ENCODE measurements around the gene DHRSX. TPM values are rescaled to one million over a fixed set of nuclear protein-coding genes. Genes with fewer than 3 reads are reported as not detected.

Gene DHRSX
- total RNA-seq, 6 donors from 2014 or later, result 18.2 to 34.8 (median 21.2) TPM

- H3K27ac ChIP-seq, result peak overlapping the region; percentile 92 to 95 (median 92)
- 89 to 97% methylated on average over 8 of the region's 8 CpGs for WGBS, 2 donors
- peaks cover 0 to 8% (median 2%) of the 10 kb centered on the region in 4 donors for H3K36me3 ChIP-seq
- H3K4me3 ChIP-seq, result peak overlapping the region; percentile 22 to 98 (median 82)
- no peaks in the 10 kb centered on the region for H3K27me3 ChIP-seq
- peaks cover 24 to 37% (median 32%) of the 10 kb centered on the region in 4 donors for H3K4me1 ChIP-seq
- no peak for TF ChIP-seq POLR2A (IDR thresholded peaks at IDR 0.05)
- no peak for TF ChIP-seq CTCF (IDR thresholded peaks at IDR 0.05)
- no peak for TF ChIP-seq POLR2AphosphoS5 (IDR thresholded peaks at IDR 0.05)
- no peak for TF ChIP-seq EP300 (IDR thresholded peaks at IDR 0.05)
- ATAC-seq (ENCODE audit: low FRiP score in 2 of 2) (no peak), DNase-seq (no peak)
- no peaks in the 10 kb centered on the region for H3K9me3 ChIP-seq
These were observed 1.3 kb downstream of the DHRSX start for GRCh38 chrX:2499507-2499906.

- peak overlapping the region; percentile 92 to 95 (median 92) for H3K27ac ChIP-seq
- peaks cover 24 to 37% (median 32%) of the 10 kb centered on the region in 4 donors for H3K4me1 ChIP-seq
- 29 to 30% methylated on average over 10 of the region's 10 CpGs for whole genome bisulfite sequencing, 2 donors
- no peak for TF ChIP-seq POLR2A (IDR thresholded peaks at IDR 0.05)
- TF ChIP-seq CTCF (IDR thresholded peaks at IDR 0.05), result no peak
- TF ChIP-seq EP300 (IDR thresholded peaks at IDR 0.05), result no peak
- H3K9me3 ChIP-seq, result no peaks in the 10 kb centered on the region
- H3K27me3 ChIP-seq, result no peaks in the 10 kb centered on the region
- peaks cover 0 to 8% (median 2%) of the 10 kb centered on the region in 4 donors for H3K36me3 ChIP-seq
- H3K4me3 ChIP-seq, result peak overlapping the region in 2 of 4 donors; percentile 91 to 98
- ATAC-seq (ENCODE audit: low FRiP score in 2 of 2) (peak in 1 of 2 donors; percentile 33), DNase-seq (peak in 1 of 2 donors; percentile 54)
These were observed 1.9 kb downstream of the DHRSX start for GRCh38 chrX:2498781-2499302.

GRCh38 chrX:2497961-2498780 lies 2.6 kb downstream of the DHRSX start:
- 39 to 64% methylated on average over 11 of the region's 11 CpGs for WGBS, 2 donors
- peaks cover 0 to 8% (median 2%) of the 10 kb centered on the region in 4 donors for H3K36me3 ChIP-seq
- ATAC-seq (ENCODE audit: low FRiP score in 2 of 2), result no peak
- H3K4me3 ChIP-seq, result peak overlapping the region in 2 of 4 donors; percentile 91 to 98
- no peaks in the 10 kb centered on the region for H3K9me3 ChIP-seq
- H3K4me1 ChIP-seq, result peaks cover 24 to 37% (median 32%) of the 10 kb centered on the region in 4 donors
- no peaks in the 10 kb centered on the region for H3K27me3 ChIP-seq
- peak overlapping the region; percentile 92 to 95 (median 92) for H3K27ac ChIP-seq
- DNase-seq, result no peak
- TF ChIP-seq POLR2A (IDR thresholded peaks at IDR 0.05) (no peak), POLR2AphosphoS5 (IDR thresholded peaks at IDR 0.05) (no peak), EP300 (IDR thresholded peaks at IDR 0.05) (no peak), CTCF (IDR thresholded peaks at IDR 0.05) (no peak)

GRCh38 chrX:2495595-2495994 lies 5.2 kb downstream of the DHRSX start:
- Histone ChIP-seq H3K27me3 (no peaks in the 10 kb centered on the region), H3K9me3 (no peaks in the 10 kb centered on the region), H3K36me3 (peaks cover 0 to 10% (median 3%) of the 10 kb centered on the region in 4 donors), H3K4me3 (no peak overlapping the region), H3K27ac (no peak overlapping the region), H3K4me1 (peaks cover 24 to 34% (median 29%) of the 10 kb centered on the region in 4 donors)
- WGBS, 2 donors, result 83 to 89% methylated on average over 14 of the region's 14 CpGs
- ATAC-seq (ENCODE audit: low FRiP score in 2 of 2) (no peak), DNase-seq (no peak)
- TF ChIP-seq POLR2AphosphoS5 (IDR thresholded peaks at IDR 0.05) (no peak), EP300 (IDR thresholded peaks at IDR 0.05) (no peak), CTCF (IDR thresholded peaks at IDR 0.05) (no peak), POLR2A (IDR thresholded peaks at IDR 0.05) (no peak)

Measured in upper lobe of left lung (tissue), 6 donors.